Amniotic stem cell (primary cell): ENCODE measurements around the gene SFRP4.

Experiments used
- DNase-seq: peaks from one replicate; lab custom pipeline; 2025; lab: John Stamatoyannopoulos, UW

Gene SFRP4

GRCh38 chr7:37924491-37925041 is 7.9 kb upstream of the SFRP4 start:
- DNase-seq, result no peak

- DNase-seq, result no peak
These were observed 7.4 kb upstream of the SFRP4 start for GRCh38 chr7:37923996-37924395.

GRCh38 chr7:37921876-37922275 is 5.3 kb upstream of the SFRP4 start:
- no peak for DNase-seq

- DNase-seq, result no peak
These were observed 4.5 kb upstream of the SFRP4 start for GRCh38 chr7:37920849-37921805.

GRCh38 chr7:37920305-37920848 is 3.8 kb upstream of the SFRP4 start, which contains the start of gene EPDR1:
TSS of gene EPDR1 (plus strand) at chr7:37920640. CDS start at chr7:37920940, 300 bp downstream.
- no peak for DNase-seq

- DNase-seq, result no peak
These were observed 1.9 kb upstream of the SFRP4 start for GRCh38 chr7:37918526-37918925.

GRCh38 chr7:37916017-37916672 is 472 bp downstream of the SFRP4 start:
- no peak for DNase-seq

- no peak for DNase-seq
These were observed 1.2 kb downstream of the SFRP4 start for GRCh38 chr7:37915438-37915837.

- DNase-seq, result no peak
These were observed 3.9 kb downstream of the SFRP4 start for GRCh38 chr7:37912756-37913155.

GRCh38 chr7:37908221-37908788 is 8.3 kb downstream of the SFRP4 start:
- DNase-seq, result peak; percentile 49

GRCh38 chr7:37901890-37902524 is 14.6 kb downstream of the SFRP4 start:
- DNase-seq, result no peak

GRCh38 chr7:37901236-37901827 is 15.3 kb downstream of the SFRP4 start:
- DNase-seq, result no peak

GRCh38 chr7:37899712-37900247 is 16.8 kb downstream of the SFRP4 start:
- DNase-seq, result no peak

GRCh38 chr7:37894671-37895070 is 21.9 kb downstream of the SFRP4 start:
- DNase-seq, result no peak

- no peak for DNase-seq
These were observed 23.3 kb downstream of the SFRP4 start for GRCh38 chr7:37893359-37893758.

- no peak for DNase-seq
These were observed 34.5 kb downstream of the SFRP4 start for GRCh38 chr7:37882086-37882485.
